ENCODE results near the gene CNEP1R1. TPM values are rescaled to one million over a fixed set of nuclear protein-coding genes. Genes with fewer than 3 reads are reported as not detected.

The CNEP1R1 gene
- total and polyA plus RNA-seq, 9 of the 15 experiments (the other 6 are each of a cell fraction or from before 2014, with no cell fraction given), result 7.6 to 20.1 (median 10.6) TPM

- no peak for TF ChIP-seq ZBTB34 (CRISPR knock-in tag; IDR thresholded peaks at IDR 0.05)
- peak; percentile 72 for TF ChIP-seq HES1 (IDR thresholded peaks at IDR 0.05; ENCODE audit: low read depth)
- peak; percentile 99 for TF ChIP-seq HDAC2 (IDR thresholded peaks at IDR 0.05)
- 0 out of 3 replicates have a peak, but pooled peaks of 1 of the 2 experiments have one; percentile 19 for TF ChIP-seq CBX3 (IDR thresholded peaks at IDR 0.05; ENCODE audit: borderline replicate concordance in 1 of 2, low read length in 2 of 2)
- TF ChIP-seq SIN3A (IDR thresholded peaks at IDR 0.05; ENCODE audit: borderline replicate concordance in 2 of 2, control insufficient read depth in 1 of 2, low read depth in 2 of 2, low read length in 2 of 2), result no peak
- peak; percentile 92 for TF ChIP-seq GATA2 (CRISPR knock-in tag; IDR thresholded peaks at IDR 0.05)
- TF ChIP-seq GABPA (tag; conservative IDR thresholded peaks at IDR 0.05; ENCODE audit: low read depth), result no peak
- peak; percentile 98 to 99 for TF ChIP-seq RCOR1 (IDR thresholded peaks at IDR 0.05; ENCODE audit: borderline replicate concordance in 1 of 2, low read depth in 2 of 2, low read length in 2 of 2)
- no peak for TF ChIP-seq ZNF280A (IDR thresholded peaks at IDR 0.05; ENCODE audit: low read depth, partially characterized antibody)
Observed at GRCh38 chr16:50071075-50071671, 46.1 kb downstream of the CNEP1R1 start (continued).
